DMS114 treated with DMSO at 0.1 percent for 48 hours (cell line): ENCODE measurements around the gene MGAT3.
"Not testable (repeated sequence)": the region's sequence is repeated elsewhere in the genome, so short reads cannot be mapped to it uniquely, and the experiment has no call there.

Source experiments
- DNase-seq: peaks from one replicate; lab custom pipeline; 2025; ENCODE audit not compliant: unreplicated experiment; lab: John Stamatoyannopoulos, UW

MGAT3 gene

DNA sequence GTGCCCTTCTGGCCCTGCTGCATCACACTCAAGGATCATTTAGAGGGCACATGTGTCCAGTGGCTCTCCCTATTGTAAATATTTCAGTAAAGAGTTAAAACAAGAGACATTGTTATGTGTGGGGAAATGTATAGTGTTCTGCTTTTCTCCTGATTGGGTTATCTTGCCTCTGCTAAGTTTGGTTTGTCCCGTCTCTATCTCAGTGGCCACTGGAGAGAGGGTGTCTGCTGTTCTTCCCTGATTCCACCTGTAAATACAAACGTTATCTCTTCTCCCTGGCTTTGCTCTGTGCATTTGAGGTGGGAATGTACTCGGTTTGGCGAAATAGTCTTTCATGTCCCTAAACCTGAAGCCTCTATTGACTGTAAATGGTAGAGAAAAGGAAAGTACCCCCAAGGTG lies 51.6 kb downstream of the MGAT3 start:
- no peak for DNase-seq

DNA sequence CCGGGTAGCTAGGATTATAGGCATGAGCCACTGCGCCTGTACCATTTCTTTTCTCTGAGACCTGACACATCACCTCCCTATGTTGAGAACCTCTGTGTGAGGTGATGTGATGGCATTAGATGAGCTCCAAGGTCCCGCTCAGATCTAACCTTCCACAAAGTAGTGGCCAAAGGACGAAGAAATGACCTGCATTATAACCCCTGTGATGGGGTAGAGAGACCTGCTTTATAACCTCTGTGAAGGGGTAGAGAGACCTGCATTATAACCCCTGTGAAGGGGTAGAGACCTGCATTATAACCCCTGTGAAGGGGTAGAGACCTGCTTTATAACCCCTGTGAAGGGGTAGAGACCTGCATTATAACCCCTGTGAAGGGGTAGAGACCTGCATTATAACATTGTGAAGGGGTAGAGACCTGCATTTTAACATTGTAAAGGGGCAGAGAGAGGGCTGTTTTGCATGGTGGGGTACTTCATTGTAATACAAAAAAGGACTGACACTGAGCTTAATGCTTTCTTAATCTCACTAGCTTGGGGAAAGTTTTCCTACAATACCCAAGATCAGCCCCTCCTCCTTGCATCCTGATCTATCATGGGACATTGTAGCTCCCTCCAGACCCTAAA lies 53.8 kb downstream of the MGAT3 start:
- no peak for DNase-seq

DNA sequence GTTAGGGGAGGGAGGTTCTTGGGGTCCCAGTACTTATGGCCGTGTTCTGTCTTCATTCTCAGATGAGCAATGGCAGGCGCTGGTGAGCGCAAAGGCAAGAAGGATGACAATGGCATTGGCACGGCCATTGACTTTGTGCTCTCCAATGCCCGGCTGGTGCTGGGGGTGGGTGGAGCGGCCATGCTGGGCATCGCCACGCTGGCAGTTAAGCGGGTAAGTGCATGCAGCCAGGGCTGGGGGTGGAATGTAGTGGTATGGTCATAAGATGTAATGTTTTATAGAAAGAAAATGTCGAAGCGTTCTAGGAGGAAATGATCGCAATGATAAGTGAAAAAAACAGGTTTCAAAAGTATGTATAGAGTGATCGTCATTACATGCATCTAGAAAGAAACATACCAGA lies 54.4 kb downstream of the MGAT3 start:
- no peak for DNase-seq

DNA sequence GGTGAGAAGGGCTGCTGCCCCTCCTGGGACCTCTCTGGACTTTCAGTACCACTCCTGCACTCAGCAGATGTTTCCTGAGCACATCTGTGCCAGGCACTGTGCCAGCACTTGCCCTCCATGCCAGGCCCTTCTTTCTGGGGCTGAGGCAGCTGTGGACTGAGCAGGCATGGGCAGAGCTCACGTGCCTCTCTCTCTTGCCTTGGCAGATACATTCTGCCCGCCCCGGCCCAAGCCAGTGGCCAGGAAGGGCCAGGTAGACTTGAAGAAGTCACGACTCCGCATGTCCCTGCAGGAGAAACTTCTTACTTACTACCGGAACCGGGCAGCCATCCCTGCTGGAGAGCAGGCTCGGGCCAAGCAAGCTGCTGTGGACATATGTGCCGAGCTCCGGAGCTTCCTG lies 55.2 kb downstream of the MGAT3 start:
- no peak for DNase-seq

DNA sequence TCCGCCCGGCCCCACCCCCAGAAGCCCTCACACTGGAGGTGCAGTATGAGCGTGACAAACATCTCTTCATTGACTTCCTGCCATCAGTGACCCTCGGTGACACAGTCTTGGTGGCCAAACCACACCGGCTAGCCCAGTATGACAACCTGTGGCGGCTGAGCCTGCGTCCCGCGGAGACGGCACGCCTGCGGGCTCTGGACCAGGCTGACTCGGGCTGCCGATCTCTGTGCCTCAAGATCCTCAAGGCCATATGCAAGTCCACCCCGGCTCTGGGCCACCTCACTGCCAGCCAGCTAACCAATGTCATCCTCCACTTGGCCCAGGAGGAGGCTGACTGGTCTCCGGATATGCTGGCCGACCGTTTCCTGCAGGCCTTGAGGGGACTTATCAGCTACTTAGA lies 57.0 kb downstream of the MGAT3 start:
- no peak for DNase-seq

DNA sequence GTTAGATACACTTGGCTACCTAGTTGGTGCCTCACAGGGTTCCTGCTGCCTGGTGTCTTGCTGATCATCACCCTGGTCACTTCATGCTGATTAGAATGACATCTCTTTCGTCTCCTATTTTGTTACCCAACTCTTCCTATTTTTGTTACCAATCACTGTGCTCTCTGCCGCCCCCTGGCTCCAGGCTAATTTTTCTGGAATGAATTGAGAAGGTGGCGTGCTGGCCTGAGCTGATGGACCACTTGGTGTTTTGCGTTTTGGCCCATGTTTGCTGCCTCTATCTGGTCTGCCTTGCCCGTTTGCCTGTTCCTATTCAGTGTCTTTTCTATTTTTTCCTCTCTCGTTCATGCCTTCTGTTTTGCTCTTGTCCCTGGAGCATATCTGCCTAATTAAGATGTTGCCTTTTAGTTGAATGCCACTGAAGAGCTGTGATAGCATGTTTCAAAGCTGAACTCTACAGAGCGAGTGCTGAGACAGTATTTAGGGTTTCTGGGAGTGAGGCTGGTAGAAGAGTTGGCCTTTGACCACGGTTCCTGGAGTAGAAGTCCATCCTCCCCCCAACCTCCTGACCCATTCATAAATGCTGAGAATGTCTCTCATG lies 57.7 kb downstream of the MGAT3 start:
- DNase-seq = peak; percentile 41

DNA sequence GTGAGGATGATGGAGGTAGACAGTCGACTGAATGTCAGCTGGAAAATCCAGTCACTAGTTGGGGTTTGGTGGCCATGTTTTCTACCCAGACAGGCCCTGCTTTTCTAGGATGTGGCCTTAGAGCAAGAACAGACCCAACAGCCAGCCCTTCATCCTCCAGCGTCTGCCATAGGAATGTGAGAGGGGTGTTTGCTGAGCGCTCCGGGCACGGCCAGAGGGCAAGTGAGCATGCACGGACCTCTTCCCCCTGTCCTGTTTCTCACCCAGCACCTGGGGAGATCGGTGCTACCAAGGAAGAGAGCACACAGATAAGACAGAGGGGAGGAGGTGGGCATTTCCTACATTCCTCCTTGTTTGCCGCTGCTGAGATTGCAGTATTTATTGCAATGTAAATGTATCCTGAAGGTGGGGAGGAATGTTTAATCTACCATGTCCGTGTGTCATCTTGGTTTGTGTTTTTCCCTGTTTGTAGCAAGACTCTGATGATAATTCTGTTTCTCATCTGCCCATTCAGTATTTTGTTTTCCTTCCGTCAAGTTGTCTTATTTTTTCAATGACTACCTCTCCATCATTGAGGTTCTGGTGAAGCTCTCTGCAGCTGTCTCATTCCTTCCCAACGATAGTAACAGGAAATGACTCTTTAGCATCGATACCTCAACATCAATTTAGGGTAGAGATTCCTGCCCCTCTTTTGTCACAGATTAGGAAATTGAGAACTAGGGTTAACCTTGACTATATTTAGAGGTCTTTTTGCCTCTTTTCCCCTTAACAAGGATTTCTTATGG lies 58.6 kb downstream of the MGAT3 start:
- no peak for DNase-seq

DNA sequence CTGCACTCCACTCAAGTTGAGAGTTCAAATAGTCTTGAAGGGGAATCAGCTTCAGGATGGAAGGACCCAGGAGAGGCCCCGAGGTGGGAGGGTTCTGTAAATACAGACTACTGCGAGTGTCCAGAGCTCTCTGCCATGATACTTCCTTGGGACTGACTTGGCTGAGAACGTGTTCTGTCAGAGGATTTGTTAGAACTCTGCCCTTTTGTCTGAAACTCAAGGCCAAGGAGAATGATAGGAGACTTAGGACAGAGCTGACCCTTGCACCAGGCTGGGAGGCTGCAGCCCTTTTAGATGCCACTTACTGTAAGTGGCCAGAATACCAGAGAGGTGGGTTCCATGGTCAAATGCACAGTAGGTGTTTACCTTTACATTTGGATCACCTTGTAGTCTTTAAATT lies 60.7 kb downstream of the MGAT3 start:
- no peak for DNase-seq

DNA sequence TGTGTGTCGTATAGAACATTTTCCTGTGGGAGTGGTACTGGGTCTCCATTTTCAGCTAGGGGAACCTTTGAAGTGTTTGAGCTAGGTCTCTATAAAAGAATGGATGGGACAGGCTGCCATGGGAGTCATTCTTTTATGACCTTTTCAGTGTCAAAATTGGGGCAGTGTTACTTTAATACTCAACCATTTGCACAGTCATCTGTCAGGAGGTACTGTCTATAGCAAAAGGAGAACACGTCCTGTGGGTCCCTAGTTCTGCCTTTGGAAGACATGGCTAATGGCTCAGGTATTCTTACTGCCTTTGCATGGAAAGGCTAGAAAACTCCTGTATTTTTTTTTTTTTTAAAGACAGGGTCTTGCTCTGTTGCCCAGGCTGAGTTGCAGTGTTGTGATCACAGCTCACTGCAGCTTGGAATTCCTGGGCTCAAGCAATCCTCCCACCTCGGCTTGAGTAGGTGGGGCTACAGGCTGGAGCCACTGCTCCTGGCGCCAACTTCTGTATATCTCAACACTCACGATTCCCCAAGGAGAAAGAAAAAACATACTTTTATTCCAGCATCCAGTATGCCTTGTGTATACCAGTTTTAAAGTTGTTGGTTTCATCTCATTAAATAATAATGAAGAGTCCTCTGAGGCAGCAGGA lies 61.5 kb downstream of the MGAT3 start:
- DNase-seq = no peak

DNA sequence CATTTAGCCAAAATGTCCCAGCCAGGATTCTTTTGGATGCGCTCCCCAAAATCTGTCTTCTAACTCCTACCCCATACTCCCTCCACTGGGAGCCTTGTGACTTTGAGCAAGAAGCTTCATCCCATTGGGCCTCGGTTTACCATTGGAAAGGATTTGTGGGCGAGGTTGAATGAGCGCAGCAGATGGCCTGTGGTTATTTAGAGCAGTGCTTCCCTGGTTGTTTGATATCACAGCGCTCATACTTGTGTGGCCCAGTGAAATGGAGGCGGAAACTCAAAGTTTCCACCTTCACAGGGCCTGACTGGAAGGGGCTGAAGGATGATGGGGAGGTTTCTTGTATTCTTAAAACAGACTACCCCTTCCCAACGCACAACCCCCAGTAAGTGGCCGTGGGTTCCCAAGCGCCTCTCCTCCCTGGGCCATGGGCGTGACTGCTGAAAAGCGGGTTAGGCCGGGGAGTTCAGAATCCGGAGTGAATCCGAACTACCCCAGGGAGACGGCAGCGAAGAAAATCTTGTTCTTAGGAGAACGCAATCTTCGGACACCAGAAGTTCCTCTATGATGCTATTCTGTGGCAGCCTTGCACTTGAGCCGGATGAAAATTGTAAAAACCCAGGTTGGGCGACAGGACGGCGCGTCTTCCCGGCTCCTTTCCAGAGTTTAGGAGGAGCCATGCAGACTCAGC lies 62.3 kb downstream of the MGAT3 start:
- DNase-seq = no peak

DNA sequence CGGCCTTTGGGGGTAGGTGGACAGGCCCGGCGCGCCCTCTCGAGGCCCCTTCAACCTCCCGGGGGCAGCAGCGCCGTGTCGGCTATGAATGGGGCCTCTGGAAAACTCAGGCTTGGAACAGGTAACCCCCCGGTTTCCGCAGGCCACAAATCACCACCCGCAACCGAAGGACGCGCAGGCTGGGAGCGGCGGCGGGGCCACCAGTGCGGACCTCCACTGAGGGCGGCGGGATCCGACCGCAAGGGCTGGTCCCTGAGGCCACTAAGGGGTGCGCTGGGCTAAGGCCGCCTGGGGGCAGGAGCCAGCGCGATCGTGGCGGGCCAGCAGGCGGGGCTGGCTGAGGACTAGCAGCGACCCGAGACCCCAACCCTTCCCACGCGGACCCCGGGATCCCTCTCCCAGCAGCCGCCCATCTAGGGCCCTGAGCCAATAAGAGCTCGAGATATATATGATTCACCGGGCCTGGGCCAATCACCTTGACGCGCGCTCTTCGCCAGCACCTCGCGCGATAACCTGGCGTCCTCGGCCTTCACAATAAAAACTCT lies 62.9 kb downstream of the MGAT3 start:
- DNase-seq = peak; percentile 96

DNA sequence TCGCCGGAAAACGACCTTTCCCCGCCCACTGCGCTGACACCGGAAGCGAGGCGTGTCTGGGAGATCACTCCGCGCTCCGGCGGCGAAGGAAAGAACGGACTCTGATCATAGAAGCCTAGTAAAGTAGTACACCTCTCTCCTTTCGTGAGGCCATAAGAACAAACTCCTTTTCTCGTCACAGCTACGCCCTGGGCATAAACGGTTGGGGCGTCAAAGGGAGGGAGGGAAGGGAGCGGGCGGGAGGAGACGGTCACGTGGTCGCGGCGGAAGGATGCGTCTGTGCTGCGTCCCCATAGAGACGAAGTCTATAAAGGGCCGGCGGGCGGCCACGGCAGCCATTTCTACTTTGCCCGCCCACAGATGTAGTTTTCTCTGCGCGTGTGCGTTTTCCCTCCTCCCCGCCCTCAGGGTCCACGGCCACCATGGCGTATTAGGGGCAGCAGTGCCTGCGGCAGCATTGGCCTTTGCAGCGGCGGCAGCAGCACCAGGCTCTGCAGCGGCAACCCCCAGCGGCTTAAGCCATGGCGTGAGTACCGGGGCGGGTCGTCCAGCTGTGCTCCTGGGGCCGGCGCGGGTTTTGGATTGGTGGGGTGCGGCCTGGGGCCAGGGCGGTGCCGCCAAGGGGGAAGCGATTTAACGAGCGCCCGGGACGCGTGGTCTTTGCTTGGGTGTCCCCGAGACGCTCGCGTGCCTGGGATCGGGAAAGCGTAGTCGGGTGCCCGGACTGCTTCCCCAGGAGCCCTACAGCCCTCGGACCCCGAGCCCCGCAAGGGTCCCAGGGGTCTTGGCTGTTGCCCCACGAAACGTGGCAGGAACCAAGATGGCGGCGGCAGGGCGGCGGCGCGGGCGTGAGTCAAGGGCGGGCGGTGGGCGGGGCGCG lies 63.7 kb downstream of the MGAT3 start, which contains the start of gene ATF4:
TSS of gene ATF4 (plus strand) at position 337 of the 880 bp plus-strand sequence. CDS start 884 bp downstream, outside the sequence.
- DNase-seq = no peak

DNA sequence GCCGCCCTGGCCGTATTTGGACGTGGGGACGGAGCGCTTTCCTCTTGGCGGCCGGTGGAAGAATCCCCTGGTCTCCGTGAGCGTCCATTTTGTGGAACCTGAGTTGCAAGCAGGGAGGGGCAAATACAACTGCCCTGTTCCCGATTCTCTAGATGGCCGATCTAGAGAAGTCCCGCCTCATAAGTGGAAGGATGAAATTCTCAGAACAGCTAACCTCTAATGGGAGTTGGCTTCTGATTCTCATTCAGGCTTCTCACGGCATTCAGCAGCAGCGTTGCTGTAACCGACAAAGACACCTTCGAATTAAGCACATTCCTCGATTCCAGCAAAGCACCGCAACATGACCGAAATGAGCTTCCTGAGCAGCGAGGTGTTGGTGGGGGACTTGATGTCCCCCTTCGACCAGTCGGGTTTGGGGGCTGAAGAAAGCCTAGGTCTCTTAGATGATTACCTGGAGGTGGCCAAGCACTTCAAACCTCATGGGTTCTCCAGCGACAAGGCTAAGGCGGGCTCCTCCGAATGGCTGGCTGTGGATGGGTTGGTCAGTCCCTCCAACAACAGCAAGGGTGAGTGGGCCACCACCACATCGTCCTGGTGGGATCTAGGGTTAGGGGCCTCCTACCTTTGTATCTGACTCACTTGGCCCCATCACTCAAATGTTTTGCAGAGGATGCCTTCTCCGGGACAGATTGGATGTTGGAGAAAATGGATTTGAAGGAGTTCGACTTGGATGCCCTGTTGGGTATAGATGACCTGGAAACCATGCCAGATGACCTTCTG lies 64.5 kb downstream of the MGAT3 start:
- DNase-seq = peak; percentile 37

DNA sequence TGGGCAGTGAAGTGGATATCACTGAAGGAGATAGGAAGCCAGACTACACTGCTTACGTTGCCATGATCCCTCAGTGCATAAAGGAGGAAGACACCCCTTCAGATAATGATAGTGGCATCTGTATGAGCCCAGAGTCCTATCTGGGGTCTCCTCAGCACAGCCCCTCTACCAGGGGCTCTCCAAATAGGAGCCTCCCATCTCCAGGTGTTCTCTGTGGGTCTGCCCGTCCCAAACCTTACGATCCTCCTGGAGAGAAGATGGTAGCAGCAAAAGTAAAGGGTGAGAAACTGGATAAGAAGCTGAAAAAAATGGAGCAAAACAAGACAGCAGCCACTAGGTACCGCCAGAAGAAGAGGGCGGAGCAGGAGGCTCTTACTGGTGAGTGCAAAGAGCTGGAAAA lies 65.3 kb downstream of the MGAT3 start:
- not testable (repeated sequence) for DNase-seq

DNA sequence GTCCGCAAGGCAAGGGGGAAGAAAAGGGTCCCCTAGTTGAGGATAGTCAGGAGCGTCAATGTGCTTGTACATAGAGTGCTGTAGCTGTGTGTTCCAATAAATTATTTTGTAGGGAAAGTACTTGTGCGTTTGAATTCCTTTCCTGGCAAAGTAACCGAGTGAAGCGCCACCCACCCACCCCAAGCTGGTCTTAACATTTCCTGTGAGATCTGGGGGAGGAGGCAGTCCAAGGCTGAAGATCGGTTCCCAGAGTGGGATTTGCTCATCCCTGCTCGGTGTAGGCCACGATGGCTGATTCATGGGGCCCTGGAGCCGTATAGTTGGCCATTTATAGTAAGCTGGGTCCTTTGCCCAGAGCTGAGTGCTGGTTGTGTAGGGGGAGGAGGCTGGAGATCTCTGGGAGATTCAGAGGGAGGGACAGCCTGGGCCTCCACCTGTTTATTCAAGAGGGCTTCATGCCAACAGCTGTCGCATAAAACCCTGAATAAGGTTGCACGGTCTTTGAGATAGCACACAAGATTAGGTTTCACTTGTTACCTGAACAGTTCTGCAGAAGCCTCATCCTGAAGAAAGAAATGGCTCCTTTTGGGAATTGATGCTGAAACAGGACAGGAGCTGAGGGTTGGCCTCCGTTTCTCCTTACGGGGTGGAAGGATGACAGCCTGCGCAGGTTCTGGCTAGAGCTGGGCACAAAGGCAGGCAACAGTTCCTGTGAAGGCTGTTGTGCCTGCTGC lies 65.9 kb downstream of the MGAT3 start:
- DNase-seq = no peak

DNA sequence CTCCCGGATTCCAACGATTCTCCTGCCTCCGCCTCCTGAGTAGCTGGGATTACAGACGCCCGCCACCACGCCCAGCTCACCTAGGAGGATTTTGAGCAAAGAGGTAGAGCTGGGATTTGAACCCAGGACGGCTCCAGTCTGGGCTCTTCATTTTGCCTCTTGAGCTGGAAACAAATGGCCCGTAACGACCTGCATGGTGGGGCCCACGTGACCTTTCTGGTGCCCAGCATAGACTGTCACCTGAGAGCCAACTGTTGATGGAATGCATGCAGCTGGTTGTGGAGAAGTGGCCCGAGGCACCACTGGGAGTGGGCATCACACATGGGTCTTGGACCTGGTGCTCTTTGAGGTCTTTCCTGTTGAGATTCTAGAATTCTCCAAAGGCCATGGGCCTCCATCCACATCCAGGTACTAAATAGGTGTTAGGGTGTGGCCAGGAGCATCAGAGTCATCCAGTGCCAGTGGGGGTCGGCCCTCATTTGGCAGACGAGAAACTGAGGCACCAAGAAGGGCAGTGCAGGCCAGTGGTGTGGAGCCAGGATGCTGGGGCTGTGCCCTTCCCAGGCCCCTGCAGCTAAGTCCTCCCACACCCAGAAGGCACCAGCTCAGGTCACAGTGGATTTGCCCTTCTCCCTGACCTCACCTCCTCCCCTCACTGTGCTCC lies 67.4 kb downstream of the MGAT3 start:
- DNase-seq = no peak

DNA sequence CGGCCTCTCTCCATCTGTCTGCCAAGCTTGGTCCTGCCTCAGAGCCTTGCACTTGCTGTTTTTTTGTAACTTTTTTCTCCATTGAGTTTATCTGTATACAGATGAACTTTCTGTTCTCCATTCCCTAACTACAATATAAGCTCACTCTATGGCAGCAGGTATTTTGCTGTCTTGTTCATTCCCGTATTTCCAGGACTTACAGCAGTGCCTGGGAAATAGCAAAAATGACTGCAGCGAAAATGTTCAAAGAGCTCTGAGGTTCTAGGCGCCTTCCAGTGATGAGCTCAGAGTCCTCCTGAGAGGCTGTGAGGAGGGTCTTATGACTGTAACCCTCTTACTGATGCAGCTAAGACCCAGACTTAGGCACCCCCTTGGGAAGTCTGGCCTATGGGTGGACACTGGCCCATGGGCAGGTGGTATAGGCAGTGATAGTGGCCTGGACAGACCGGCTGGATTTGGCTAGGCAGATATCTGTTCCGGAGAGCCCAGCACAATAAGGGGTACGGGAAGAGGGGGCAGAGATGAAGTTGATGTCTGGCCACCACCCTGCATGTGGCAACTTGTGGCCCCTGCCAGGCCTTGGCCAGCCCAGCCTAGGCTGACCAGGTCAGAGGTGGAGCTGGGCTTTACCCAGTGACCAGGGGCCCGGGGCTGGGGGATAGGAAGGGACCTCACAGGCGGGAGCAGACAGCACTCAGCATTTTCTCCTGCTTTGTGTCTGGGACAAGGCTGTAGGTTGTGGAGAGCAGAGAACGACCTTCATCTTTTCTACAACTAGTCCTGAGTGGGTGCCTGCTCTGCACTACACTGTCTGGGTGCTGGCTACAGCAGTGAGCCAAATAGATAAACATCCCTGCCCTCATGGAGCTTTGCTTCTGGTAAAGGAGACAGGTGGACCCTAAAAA lies 68.2 kb downstream of the MGAT3 start:
- no peak for DNase-seq
